Lower leg skin (tissue), 4 donors: Measurements from ENCODE around the gene OLA1. TPM values are rescaled to one million over a fixed set of nuclear protein-coding genes. Genes with fewer than 3 reads are reported as not detected.

Experiments used
- DNase-seq, 2 donors: peaks; one replicate each; pipeline ENCODE4 v3.0.0-alpha.2; 2019; ENCODE audit warnings: low spot score in 2 of 2
- H3K4me3 ChIP-seq: fragments of 200-600 bp; sonication (generic); 2 replicates; pipeline ENCODE4 v1.5.1; 2017; ENCODE audit warnings: mild to moderate bottlenecking, low read depth; ENCODE audit not compliant: poor library complexity, severe bottlenecking
- CTCF ChIP-seq, 3 donors: fragments of 450-650 bp; IDR thresholded peaks; one replicate each; pipeline ENCODE4 v1.5.1; 2016; ENCODE audit warnings: antibody characterized with exemption in 3 of 3, mild to moderate bottlenecking in 3 of 3, moderate library complexity in 2 of 3
- POLR2A ChIP-seq, 2 donors: fragments of 450-650 bp; IDR thresholded peaks; one replicate each; pipeline ENCODE4 v1.6.1; 2016 to 2017; ENCODE audit warnings: antibody characterized with exemption in 2 of 2, mild to moderate bottlenecking in 1 of 2, moderate library complexity in 1 of 2
- WGBS, 2 donors: methylation state at CpG; one replicate each; pipeline ENCODE4 v1.1.5; 2018; 5-methylcytosine and 5-hydroxymethylcytosine counted together
- intact Hi-C: fragments of 100-400 bp; cut with DNase I; formaldehyde crosslinking; loops from one replicate; pipeline ENCODE4 v1.15.0; 2023; ENCODE audit warnings: low total_unique reads
- total RNA-seq, 4 donors: library from RNA; depleted of rRNA; stranded (reverse); fragments of >200 nt; gene quantifications; one replicate each; pipeline ENCODE4 v1.1.0, GENCODE V29; 2016

The OLA1 gene
- total RNA-seq, 4 donors from 2014 or later: 49.6 to 73.5 (median 61.2) TPM

- TF ChIP-seq POLR2A (IDR thresholded peaks at IDR 0.05) (no peak), CTCF (IDR thresholded peaks at IDR 0.05) (no peak)
- H3K4me3 ChIP-seq: no peak overlapping the region
- intact Hi-C loops: no loop called here
- WGBS, 2 donors: 52 to 82% methylated on average over 2 of the region's 2 CpGs
- DNase-seq: no peak
Observed at GRCh38 chr2:174033163-174033550, 215.2 kb downstream of the OLA1 start.

- WGBS, 2 donors: 55 to 61% methylated on average over 3 of the region's 3 CpGs
- TF ChIP-seq CTCF (IDR thresholded peaks at IDR 0.05) (no peak), POLR2A (IDR thresholded peaks at IDR 0.05) (no peak)
- H3K4me3 ChIP-seq: no peak overlapping the region
- intact Hi-C loops: no loop called here
- no peak for DNase-seq
Observed at GRCh38 chr2:174031226-174031625, 217.1 kb downstream of the OLA1 start.

GRCh38 chr2:174028935-174029334, 219.4 kb downstream of the OLA1 start:
- no peak for DNase-seq

GRCh38 chr2:174027956-174028355, 220.4 kb downstream of the OLA1 start:
- no peak for TF ChIP-seq CTCF (IDR thresholded peaks at IDR 0.05)
- TF ChIP-seq POLR2A (IDR thresholded peaks at IDR 0.05): no peak
- no peak for DNase-seq
- WGBS, 2 donors: 78 to 81% methylated on average over 3 of the region's 3 CpGs
- intact Hi-C loops: no loop called here
- no peak overlapping the region for H3K4me3 ChIP-seq

More at GRCh38 chr2:174028935-174029334, 219.4 kb downstream of the OLA1 start:
- WGBS, 2 donors: 68 to 72% methylated on average over 5 of the region's 5 CpGs
- no peak overlapping the region for H3K4me3 ChIP-seq
- intact Hi-C loops: no loop called here
- TF ChIP-seq POLR2A (IDR thresholded peaks at IDR 0.05) (no peak), CTCF (IDR thresholded peaks at IDR 0.05) (no peak)

GRCh38 chr2:174026122-174026845, 222.0 kb downstream of the OLA1 start:
- TF ChIP-seq POLR2A (IDR thresholded peaks at IDR 0.05) (no peak), CTCF (IDR thresholded peaks at IDR 0.05) (no peak)
- no peak overlapping the region for H3K4me3 ChIP-seq
- intact Hi-C loops: no loop called here
- DNase-seq: no peak
- 90% methylated on average over 17 to 23 of the region's 23 CpGs for WGBS, 2 donors
